ENCODE data around the gene SLC44A1. TPM values are rescaled to one million over a fixed set of nuclear protein-coding genes. Genes with fewer than 3 reads are reported as not detected.

The SLC44A1 gene
- total RNA-seq, 3 donors from 2014 or later, result 85.1 to 183 (median 121) TPM

- intact Hi-C loops (cut with DNase I, micrococcal nuclease), result no loop called here
- no peaks in the 10 kb centered on the region for H3K9me3 ChIP-seq
- ATAC-seq, result no peak
- no peaks in the 10 kb centered on the region for H3K36me3 ChIP-seq (ENCODE audit: low read depth)
- no peak overlapping the region for H3K4me3 ChIP-seq
- no peak for TF ChIP-seq CTCF (IDR thresholded peaks at IDR 0.05)
- no peaks in the 10 kb centered on the region for H3K4me1 ChIP-seq (ENCODE audit: low read depth)
- no peak for DNase-seq
These were observed 129.3 kb downstream of the SLC44A1 start for GRCh38 chr9:105373723-105374122.

DNA sequence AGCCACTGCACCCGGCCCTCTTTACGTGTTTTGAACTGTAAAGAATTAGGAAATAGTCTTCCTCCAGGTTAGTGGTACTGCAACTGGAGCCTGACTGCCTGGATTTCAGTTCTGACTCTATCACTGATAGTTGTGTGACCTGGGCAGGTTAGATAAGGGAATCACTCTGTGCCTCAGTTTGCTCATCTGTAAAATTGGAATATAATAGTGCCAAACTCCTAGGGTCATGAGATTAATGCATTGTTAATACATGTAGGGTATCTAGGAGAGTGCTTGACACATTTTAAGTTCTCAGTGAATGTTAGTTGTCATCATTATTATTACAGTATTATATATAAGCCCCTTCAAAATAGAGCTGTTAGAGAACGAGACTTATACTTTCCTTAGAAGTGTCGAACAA is 130.9 kb downstream of the SLC44A1 start:
- no peak for DNase-seq
- H3K4me3 ChIP-seq, result no peak overlapping the region
- no peaks in the 10 kb centered on the region for H3K9me3 ChIP-seq
- no peak for ATAC-seq
- intact Hi-C loops (cut with DNase I, micrococcal nuclease), result no loop called here
- no peaks in the 10 kb centered on the region for H3K4me1 ChIP-seq (ENCODE audit: low read depth)
- TF ChIP-seq CTCF (IDR thresholded peaks at IDR 0.05), result no peak
- H3K36me3 ChIP-seq (ENCODE audit: low read depth), result no peaks in the 10 kb centered on the region

DNA sequence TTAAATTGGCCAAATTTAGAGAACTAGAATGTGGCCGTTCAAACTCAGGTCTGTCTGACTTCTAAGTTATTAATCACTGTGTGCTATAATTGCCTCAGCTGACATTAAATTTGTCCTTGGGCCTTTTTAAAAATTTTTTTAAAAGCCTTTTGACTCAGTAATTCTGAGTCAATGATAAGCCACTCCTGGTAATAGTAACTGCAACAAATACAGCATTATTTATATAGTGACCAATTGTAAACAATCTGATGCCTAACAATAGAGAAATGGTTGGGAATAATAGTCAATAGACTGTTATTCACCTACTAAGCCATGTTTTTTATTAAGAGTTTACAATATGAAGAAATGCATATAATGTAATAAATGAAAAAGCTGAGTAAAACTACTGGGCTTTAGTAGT is 132.4 kb downstream of the SLC44A1 start:
- no peaks in the 10 kb centered on the region for H3K4me1 ChIP-seq (ENCODE audit: low read depth)
- ATAC-seq (no peak), DNase-seq (no peak)
- TF ChIP-seq CTCF (IDR thresholded peaks at IDR 0.05), result no peak
- no peaks in the 10 kb centered on the region for H3K36me3 ChIP-seq (ENCODE audit: low read depth)
- H3K9me3 ChIP-seq, result no peaks in the 10 kb centered on the region
- no peak overlapping the region for H3K4me3 ChIP-seq
- intact Hi-C loops (cut with DNase I, micrococcal nuclease), result no loop called here

DNA sequence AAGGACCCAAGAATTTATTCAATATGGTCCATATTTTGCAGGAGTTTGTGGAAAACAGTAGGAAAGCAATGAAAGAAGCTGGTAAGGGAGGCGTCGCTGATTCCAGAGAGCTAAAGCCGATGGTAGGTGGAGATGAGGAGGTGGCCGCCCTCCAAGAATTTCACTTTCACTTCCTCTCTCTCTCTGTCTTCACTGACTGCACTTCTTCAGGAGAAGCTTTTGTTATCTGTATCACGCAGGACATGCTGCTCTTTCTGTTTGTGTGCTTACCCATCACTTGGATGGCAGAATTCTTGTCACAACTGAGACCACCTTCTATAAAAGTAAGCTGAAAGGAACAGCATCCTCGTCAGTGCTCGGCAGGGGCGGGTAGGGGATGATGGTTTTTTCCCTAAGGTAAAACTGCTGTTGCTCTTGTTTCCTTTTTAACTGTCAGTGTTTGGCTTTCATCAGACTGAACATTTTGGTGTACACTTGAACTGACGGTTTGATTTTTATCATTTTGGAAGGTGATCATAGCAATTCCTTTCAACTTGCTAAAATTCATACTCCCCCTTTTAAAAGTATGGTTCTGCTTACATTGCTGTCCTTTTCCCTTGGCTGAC is 141.0 kb downstream of the SLC44A1 start:
- Histone ChIP-seq H3K36me3 (ENCODE audit: low read depth) (no peaks in the 10 kb centered on the region), H3K4me3 (no peak overlapping the region), H3K4me1 (ENCODE audit: low read depth) (no peaks in the 10 kb centered on the region), H3K9me3 (no peaks in the 10 kb centered on the region)
- TF ChIP-seq CTCF (IDR thresholded peaks at IDR 0.05), result no peak
- DNase-seq (peak in 1 of 3 donors; percentile 33), ATAC-seq (peak; percentile 62)
- intact Hi-C loops (cut with DNase I, micrococcal nuclease), result no loop called here

GRCh38 chr9:105389796-105390195 is 145.3 kb downstream of the SLC44A1 start:
- no peak for ATAC-seq
- no peaks in the 10 kb centered on the region for H3K36me3 ChIP-seq (ENCODE audit: low read depth)
- DNase-seq, result no peak
- H3K4me1 ChIP-seq (ENCODE audit: low read depth), result no peaks in the 10 kb centered on the region
- no peak overlapping the region for H3K4me3 ChIP-seq
- H3K9me3 ChIP-seq, result no peaks in the 10 kb centered on the region
- intact Hi-C loops (cut with DNase I, micrococcal nuclease), result no loop called here
- TF ChIP-seq CTCF (IDR thresholded peaks at IDR 0.05), result no peak

DNA sequence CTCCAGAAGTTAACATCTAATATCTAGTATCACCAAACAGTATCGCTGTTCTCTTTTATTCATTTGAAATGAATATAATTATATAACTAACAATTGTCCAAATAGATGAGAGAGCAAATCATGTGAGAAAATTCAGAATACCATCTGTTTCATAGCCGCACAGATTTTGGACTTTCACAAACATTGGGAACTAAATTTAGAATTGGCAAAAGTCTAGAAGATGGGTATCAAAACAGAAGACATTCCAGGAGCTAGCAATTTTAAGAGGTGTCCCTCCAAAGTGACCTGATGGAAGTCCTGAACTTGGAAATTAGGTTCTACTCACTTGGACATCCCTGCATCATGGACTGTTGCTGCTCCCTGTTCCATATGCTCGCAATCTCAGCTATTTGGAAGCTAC is 146.4 kb downstream of the SLC44A1 start:
- ATAC-seq (no peak), DNase-seq (no peak)
- Histone ChIP-seq H3K9me3 (no peaks in the 10 kb centered on the region), H3K4me1 (ENCODE audit: low read depth) (no peaks in the 10 kb centered on the region), H3K4me3 (no peak overlapping the region), H3K36me3 (ENCODE audit: low read depth) (no peaks in the 10 kb centered on the region)
- intact Hi-C loops (cut with DNase I, micrococcal nuclease), result no loop called here
- no peak for TF ChIP-seq CTCF (IDR thresholded peaks at IDR 0.05)
